Naive B cell (primary cell): ENCODE data around the gene ERN2. TPM values are rescaled to one million over a fixed set of nuclear protein-coding genes. Genes with fewer than 3 reads are reported as not detected.
A peak's percentile ranks its signal among the peaks of the same experiment; 100 is the strongest.

Experiments used
- ATAC-seq, 2 donors: fragments of 150-1000 bp; cut with Tn5 transposase; 2 replicates each; pipeline ENCODE4 v1.10.0; 2021; ENCODE audit warnings: low read depth in 2 of 2, mild to moderate bottlenecking in 2 of 2, moderate library complexity in 2 of 2
- DNase-seq: peaks from one replicate; pipeline ENCODE4 v3.0.0; 2022
- H3K27ac Mint-ChIP-seq, 6 donors: one replicate each; pipeline ENCODE4 v1.8.0; 2020 to 2022; ENCODE audit warnings: mild to moderate bottlenecking in 6 of 6, mixed read lengths in 6 of 6, moderate library complexity in 5 of 6, inconsistent platforms in 2 of 6
- H3K27me3 Mint-ChIP-seq, 3 donors: one replicate each; pipeline ENCODE4 v1.8.0; 2021 to 2022; ENCODE audit warnings: mixed read lengths in 3 of 3, mild to moderate bottlenecking in 1 of 3
- H3K36me3 Mint-ChIP-seq, 2 donors: one replicate each; pipeline ENCODE4 v1.8.0; 2020 to 2022; ENCODE audit warnings: mixed read lengths in 2 of 2, inconsistent platforms in 1 of 2, mild to moderate bottlenecking in 1 of 2
- H3K4me1 Mint-ChIP-seq, 3 donors: one replicate each; pipeline ENCODE4 v1.8.0; 2020 to 2022; ENCODE audit warnings: mixed read lengths in 3 of 3, inconsistent platforms in 1 of 3, mild to moderate bottlenecking in 1 of 3, moderate library complexity in 1 of 3
- H3K4me3 Mint-ChIP-seq, 8 donors: one replicate each; pipeline ENCODE4 v1.8.0; 2020 to 2022; ENCODE audit warnings: mild to moderate bottlenecking in 8 of 8, mixed read lengths in 8 of 8, moderate library complexity in 8 of 8, inconsistent platforms in 2 of 8
- H3K9me3 Mint-ChIP-seq, 7 donors: one replicate each; pipeline ENCODE4 v1.8.0; 2020 to 2022; ENCODE audit warnings: mixed read lengths in 7 of 7, mild to moderate bottlenecking in 5 of 7, inconsistent platforms in 2 of 7, moderate library complexity in 1 of 7
- polyA plus RNA-seq, 6 donors: library from polyadenylated mRNA; unstranded; fragments of 300-500 nt; fragmentation: Illumina TruSeq; gene quantifications; one replicate each; pipeline ENCODE4 v1.2.3, GENCODE V29; 2021; ENCODE audit warnings: low read depth in 6 of 6

Gene ERN2
- polyA plus RNA-seq, 6 donors from 2014 or later = not detected

- peaks cover 0 to 12% (median 7%) of the 10 kb centered on the region in 3 donors for H3K27me3 Mint-ChIP-seq
- DNase-seq (no peak), ATAC-seq (no peak)
- no peak overlapping the region for H3K27ac Mint-ChIP-seq
- no peaks in the 10 kb centered on the region for H3K9me3 Mint-ChIP-seq
- H3K36me3 Mint-ChIP-seq = peaks cover 7 to 31% of the 10 kb centered on the region in 2 donors
- H3K4me1 Mint-ChIP-seq = peaks cover 4 to 11% (median 9%) of the 10 kb centered on the region in 3 donors
- no peak overlapping the region for H3K4me3 Mint-ChIP-seq
Observed at GRCh38 chr16:23691483-23692189, 21.4 kb downstream of the ERN2 start.

GRCh38 chr16:23690771-23691482, 22.1 kb downstream of the ERN2 start:
- Mint-ChIP-seq H3K27me3 (peaks cover 0 to 6% (median under 1%) of the 10 kb centered on the region in 3 donors), H3K27ac (no peak overlapping the region), H3K9me3 (no peaks in the 10 kb centered on the region), H3K4me1 (peaks cover 0 to 11% (median 9%) of the 10 kb centered on the region in 3 donors), H3K4me3 (no peak overlapping the region), H3K36me3 (peaks cover 7 to 31% of the 10 kb centered on the region in 2 donors)
- no peak for ATAC-seq
- DNase-seq = no peak

- DNase-seq (no peak), ATAC-seq (no peak)
- Mint-ChIP-seq H3K4me1 (peaks cover 0 to 4% (median 2%) of the 10 kb centered on the region in 3 donors), H3K9me3 (no peaks in the 10 kb centered on the region), H3K27me3 (no peaks in the 10 kb centered on the region), H3K36me3 (peaks cover 7 to 31% of the 10 kb centered on the region in 2 donors), H3K4me3 (no peak overlapping the region), H3K27ac (no peak overlapping the region)
Observed at GRCh38 chr16:23689442-23690187, 23.4 kb downstream of the ERN2 start.

- ATAC-seq (no peak), DNase-seq (no peak)
- H3K4me1 Mint-ChIP-seq = no peaks in the 10 kb centered on the region
- H3K27ac Mint-ChIP-seq = peak overlapping the region in 1 of 6 donors; percentile 60
- no peak overlapping the region for H3K4me3 Mint-ChIP-seq
- H3K27me3 Mint-ChIP-seq = no peaks in the 10 kb centered on the region
- no peaks in the 10 kb centered on the region for H3K9me3 Mint-ChIP-seq
- peaks cover 13 to 31% of the 10 kb centered on the region in 2 donors for H3K36me3 Mint-ChIP-seq
Observed at GRCh38 chr16:23687034-23687808, 25.8 kb downstream of the ERN2 start.

GRCh38 chr16:23683487-23683886, 29.5 kb downstream of the ERN2 start:
- Mint-ChIP-seq H3K4me3 (no peak overlapping the region), H3K9me3 (no peaks in the 10 kb centered on the region), H3K27ac (no peak overlapping the region), H3K4me1 (peaks cover 9 to 13% (median 10%) of the 10 kb centered on the region in 3 donors), H3K27me3 (peaks cover 0 to 12% (median 0%) of the 10 kb centered on the region in 3 donors), H3K36me3 (peaks cover 8 to 14% of the 10 kb centered on the region in 2 donors)
- ATAC-seq = no peak
- no peak for DNase-seq

GRCh38 chr16:23682181-23682580, 30.8 kb downstream of the ERN2 start:
- ATAC-seq (no peak), DNase-seq (no peak)
- no peak overlapping the region for H3K4me3 Mint-ChIP-seq
- H3K9me3 Mint-ChIP-seq = no peaks in the 10 kb centered on the region
- H3K36me3 Mint-ChIP-seq = peaks cover 2 to 8% of the 10 kb centered on the region in 2 donors
- peaks cover 0 to 12% (median 0%) of the 10 kb centered on the region in 3 donors for H3K27me3 Mint-ChIP-seq
- no peak overlapping the region for H3K27ac Mint-ChIP-seq
- peaks cover 12 to 19% (median 16%) of the 10 kb centered on the region in 3 donors for H3K4me1 Mint-ChIP-seq

- H3K4me1 Mint-ChIP-seq = peaks cover 16 to 19% (median 16%) of the 10 kb centered on the region in 3 donors
- H3K36me3 Mint-ChIP-seq = peaks cover 0 to 8% of the 10 kb centered on the region in 2 donors
- ATAC-seq (no peak), DNase-seq (no peak)
- no peak overlapping the region for H3K27ac Mint-ChIP-seq
- H3K4me3 Mint-ChIP-seq = peak overlapping the region in 7 of 8 donors; percentile 28 to 88 (median 73)
- H3K9me3 Mint-ChIP-seq = no peaks in the 10 kb centered on the region
- H3K27me3 Mint-ChIP-seq = peaks cover 0 to 12% (median 0%) of the 10 kb centered on the region in 3 donors
Observed at GRCh38 chr16:23679986-23680336, 33.1 kb downstream of the ERN2 start.

- peaks cover 0 to 8% of the 10 kb centered on the region in 2 donors for H3K36me3 Mint-ChIP-seq
- peak overlapping the region; percentile 73 to 93 (median 88) for H3K4me3 Mint-ChIP-seq
- peak; percentile 6 for DNase-seq
- peak overlapping the region in 1 of 6 donors; percentile 22 for H3K27ac Mint-ChIP-seq
- peak; percentile 22 to 26 for ATAC-seq
- peaks cover 0 to 12% (median 0%) of the 10 kb centered on the region in 3 donors for H3K27me3 Mint-ChIP-seq
- no peaks in the 10 kb centered on the region for H3K9me3 Mint-ChIP-seq
- peaks cover 16 to 19% (median 16%) of the 10 kb centered on the region in 3 donors for H3K4me1 Mint-ChIP-seq
Observed at GRCh38 chr16:23679274-23679985, 33.6 kb downstream of the ERN2 start.

GRCh38 chr16:23678430-23679273, 34.4 kb downstream of the ERN2 start, which contains the start of gene PLK1:
PLK1 (plus strand) TSS chr16:23678889; CDS start chr16:23678933, 44 bp downstream.
- Mint-ChIP-seq H3K27me3 (peaks cover 0 to 12% (median 0%) of the 10 kb centered on the region in 3 donors), H3K4me3 (peak within 1 kb of the TSS; percentile 73 to 94 (median 90)), H3K9me3 (no peaks in the 10 kb centered on the region), H3K27ac (peak within 1 kb of the TSS in 2 of 6 donors; percentile 26 to 33), H3K36me3 (peaks cover 0 to 5% of the 10 kb centered on the region in 2 donors), H3K4me1 (peaks cover 16 to 19% (median 16%) of the 10 kb centered on the region in 3 donors)
- peak; percentile 94 to 95 for ATAC-seq
- peak; percentile 47 for DNase-seq

GRCh38 chr16:23676924-23677480, 36.0 kb downstream of the ERN2 start:
- peak overlapping the region in 6 of 8 donors; percentile 26 to 91 (median 79) for H3K4me3 Mint-ChIP-seq
- peak overlapping the region in 1 of 6 donors; percentile 66 for H3K27ac Mint-ChIP-seq
- H3K27me3 Mint-ChIP-seq = peaks cover 0 to 12% (median 0%) of the 10 kb centered on the region in 3 donors
- peaks cover 16 to 19% (median 16%) of the 10 kb centered on the region in 3 donors for H3K4me1 Mint-ChIP-seq
- peaks cover 0 to under 1% of the 10 kb centered on the region in 2 donors for H3K36me3 Mint-ChIP-seq
- no peak for ATAC-seq
- no peak for DNase-seq
- no peaks in the 10 kb centered on the region for H3K9me3 Mint-ChIP-seq

GRCh38 chr16:23673971-23674614, 38.9 kb downstream of the ERN2 start:
- H3K27me3 Mint-ChIP-seq = peaks cover 0 to 5% (median 0%) of the 10 kb centered on the region in 3 donors
- H3K4me3 Mint-ChIP-seq = no peak overlapping the region
- peaks cover 0 to under 1% of the 10 kb centered on the region in 2 donors for H3K36me3 Mint-ChIP-seq
- ATAC-seq = no peak
- H3K4me1 Mint-ChIP-seq = peaks cover 21 to 28% (median 27%) of the 10 kb centered on the region in 3 donors
- no peak overlapping the region for H3K27ac Mint-ChIP-seq
- no peak for DNase-seq
- H3K9me3 Mint-ChIP-seq = no peaks in the 10 kb centered on the region
